ENCODE results near the gene DNAH11.
"Not testable (repeated sequence)": the region's sequence is repeated elsewhere in the genome, so short reads cannot be mapped to it uniquely, and the experiment has no call there.

DNAH11 gene

GRCh38 chr7:21618706-21619105 is 75.9 kb downstream of the DNAH11 start:
- no peak for DNase-seq

GRCh38 chr7:21620054-21620453 is 77.2 kb downstream of the DNAH11 start:
- DNase-seq = no peak

GRCh38 chr7:21624320-21624719 is 81.5 kb downstream of the DNAH11 start:
- no peak for DNase-seq

GRCh38 chr7:21636694-21637093 is 93.9 kb downstream of the DNAH11 start:
- DNase-seq = no peak

GRCh38 chr7:21639206-21639868 is 96.5 kb downstream of the DNAH11 start:
- DNase-seq = no peak

GRCh38 chr7:21640105-21640504 is 97.3 kb downstream of the DNAH11 start:
- DNase-seq = no peak

GRCh38 chr7:21641546-21641945 is 98.7 kb downstream of the DNAH11 start:
- no peak for DNase-seq

GRCh38 chr7:21642422-21642821 is 99.6 kb downstream of the DNAH11 start:
- no peak for DNase-seq

- DNase-seq = no peak
Observed at GRCh38 chr7:21651697-21652096, 108.9 kb downstream of the DNAH11 start.

GRCh38 chr7:21653623-21654022 is 110.8 kb downstream of the DNAH11 start:
- no peak for DNase-seq

- DNase-seq = no peak
Observed at GRCh38 chr7:21656081-21656480, 113.2 kb downstream of the DNAH11 start.

- no peak for DNase-seq
Observed at GRCh38 chr7:21656796-21657195, 114.0 kb downstream of the DNAH11 start.

GRCh38 chr7:21670496-21670895 is 127.7 kb downstream of the DNAH11 start:
- no peak for DNase-seq

- no peak for DNase-seq
Observed at GRCh38 chr7:21671859-21672258, 129.0 kb downstream of the DNAH11 start.

- no peak for DNase-seq
Observed at GRCh38 chr7:21675255-21675654, 132.4 kb downstream of the DNAH11 start.

GRCh38 chr7:21690705-21691104 is 147.9 kb downstream of the DNAH11 start:
- no peak for DNase-seq

- DNase-seq = not testable (repeated sequence)
Observed at GRCh38 chr7:21691146-21691545, 148.3 kb downstream of the DNAH11 start.

GRCh38 chr7:21700587-21700986 is 157.7 kb downstream of the DNAH11 start:
- not testable (repeated sequence) for DNase-seq

GRCh38 chr7:21702303-21702702 is 159.5 kb downstream of the DNAH11 start:
- no peak for DNase-seq

- no peak for DNase-seq
Observed at GRCh38 chr7:21704359-21704758, 161.5 kb downstream of the DNAH11 start.

- no peak for DNase-seq
Observed at GRCh38 chr7:21706131-21706530, 163.3 kb downstream of the DNAH11 start.

- no peak for DNase-seq
Observed at GRCh38 chr7:21707566-21707965, 164.7 kb downstream of the DNAH11 start.

- DNase-seq = no peak
Observed at GRCh38 chr7:21708096-21708495, 165.3 kb downstream of the DNAH11 start.

GRCh38 chr7:21717323-21717722 is 174.5 kb downstream of the DNAH11 start:
- no peak for DNase-seq

GRCh38 chr7:21718391-21718790 is 175.6 kb downstream of the DNAH11 start:
- DNase-seq = no peak
